Measurements from ENCODE around the gene SH3GL3. TPM values are rescaled to one million over a fixed set of nuclear protein-coding genes. Genes with fewer than 3 reads are reported as not detected.

The SH3GL3 gene
- total and polyA plus RNA-seq, 2 of the 8 experiments (the other 6 are each of a cell fraction or from before 2014, with no cell fraction given), result 14.1 to 19.1 TPM

- FAIRE-seq (no peak), DNase-seq (ENCODE audit: low read depth in 1 of 2, low spot score in 2 of 2) (no peak)
- no peak overlapping the region for H2BK120ac ChIP-seq (replicated peaks; ENCODE audit: low read depth, low read length)
- H3K4me3 ChIP-seq (ENCODE audit: extremely low read depth in 1 of 4, insufficient read depth in 2 of 4, low read depth in 3 of 4, low read length in 4 of 4), result no peak overlapping the region
- no peak overlapping the region for H3K14ac ChIP-seq (ENCODE audit: insufficient read length)
- POLR2A ChIA-PET (ENCODE audit: partially characterized antibody), result no interaction called here
- H2BK5ac ChIP-seq (ENCODE audit: low read depth, low read length), result no peak overlapping the region
- no peak overlapping the region for H2AFZ ChIP-seq (ENCODE audit: low read length)
- no peak overlapping the region for H3K9ac ChIP-seq (replicated peaks in 1 of 4; ENCODE audit: extremely low read depth in 1 of 4, low read depth in 3 of 4, low read length in 3 of 4)
- H4K91ac ChIP-seq (replicated peaks; ENCODE audit: insufficient read length, low read length), result no peak overlapping the region
- no peak overlapping the region for H4K5ac ChIP-seq (ENCODE audit: insufficient read length, low read depth, low read length)
- no peaks in the 10 kb centered on the region for H3K79me1 ChIP-seq (ENCODE audit: low read depth, low read length)
- no peak overlapping the region for H2BK12ac ChIP-seq (ENCODE audit: low read depth, low read length)
- no peaks in the 10 kb centered on the region for H3K4me1 ChIP-seq (replicated peaks in 1 of 4; ENCODE audit: control insufficient read depth in 3 of 4, insufficient read depth in 4 of 4, low read length in 3 of 4)
- no peak overlapping the region for H2BK20ac ChIP-seq (ENCODE audit: low read length)
- H3K27me3 ChIP-seq (replicated peaks in 1 of 4; ENCODE audit: control insufficient read depth in 3 of 4, extremely low read depth in 1 of 4, insufficient read depth in 3 of 4, low read length in 3 of 4), result no peaks in the 10 kb centered on the region
- no peak overlapping the region for H3K18ac ChIP-seq (ENCODE audit: extremely low read depth, low read length)
- H3K56ac ChIP-seq (replicated peaks; ENCODE audit: insufficient read length, low read depth, low read length), result no peak overlapping the region
- H3K23ac ChIP-seq (ENCODE audit: insufficient read length), result no peak overlapping the region
- no peaks in the 10 kb centered on the region for H3K23me2 ChIP-seq (ENCODE audit: low read depth, low read length)
- CTCF ChIA-PET (ENCODE audit: partially characterized antibody), result interaction anchor here (1.1 to 1.4 kb wide), 2 partner anchors 14 to 44 kb away, joined by 4 to 6 read pairs; partner anchors contain the start of gene SH3GL3
- no peak overlapping the region for H3K4ac ChIP-seq (replicated peaks; ENCODE audit: insufficient read length, low read depth, low read length)
- WGBS, 2 experiments (ENCODE audit: extremely low coverage in 1 of 2, insufficient coverage in 1 of 2, insufficient read length in 1 of 2, insufficient replicate concordance in 2 of 2, low coverage in 1 of 2, low lambda C conversion rate in 2 of 2, missing lambda C conversion rate in 1 of 2), result 85% methylated on average over 5 of the region's 5 CpGs; no CpG with 5 or more reads in 1 of the 2 experiments
- no peak overlapping the region for H3K4me2 ChIP-seq (ENCODE audit: insufficient read depth in 1 of 2, low read depth in 2 of 2, low read length in 2 of 2)
- H3K27ac ChIP-seq (ENCODE audit: low read depth, low read length), result no peak overlapping the region
- no peak overlapping the region for H2AK5ac ChIP-seq (ENCODE audit: low read depth, low read length)
- no peaks in the 10 kb centered on the region; a peak in 1 of 4 replicates for H3K79me2 ChIP-seq (ENCODE audit: control insufficient read depth in 1 of 2, insufficient read depth in 2 of 2, low read length in 2 of 2)
- H2BK15ac ChIP-seq (ENCODE audit: low read length), result no peak overlapping the region
- no peaks in the 10 kb centered on the region for H3K36me3 ChIP-seq (ENCODE audit: control insufficient read depth in 2 of 4, insufficient read depth in 4 of 4, low read length in 3 of 4)
- H3K9me3 ChIP-seq (ENCODE audit: insufficient read depth in 2 of 2, low read depth in 1 of 2, low read length in 1 of 2), result no peaks in the 10 kb centered on the region
- H4K8ac ChIP-seq (ENCODE audit: extremely low read depth, insufficient read depth, low read length), result no peak overlapping the region
- no peaks in the 10 kb centered on the region for H4K20me1 ChIP-seq (replicated peaks in 1 of 2; ENCODE audit: control insufficient read depth in 1 of 2, insufficient read depth in 2 of 2, low read length in 2 of 2)
- TF ChIP-seq TEAD4 (IDR thresholded peaks at IDR 0.05; ENCODE audit: low read depth, low read length) (no peak), POU5F1 (IDR thresholded peaks at IDR 0.05; ENCODE audit: low read depth, low read length) (no peak)
Observed at GRCh38 chr15:83491486-83491885, 44.3 kb downstream of the SH3GL3 start.

Data from H1 (cell line).